Fibroblast of mammary gland (primary cell): ENCODE measurements around the gene SCYL3.
"Not testable (repeated sequence)": the region's sequence is repeated elsewhere in the genome, so short reads cannot be mapped to it uniquely, and the experiment has no call there.

Source experiments
- DNase-seq: peaks from one replicate; pipeline ENCODE4 v3.0.0-alpha.2; 2010; ENCODE audit warnings: low read depth
- H3K4me3 ChIP-seq: 2 replicates; pipeline ENCODE4 v1.5.1; 2011; ENCODE audit warnings: low read depth, mild to moderate bottlenecking, low read length, moderate library complexity; ENCODE audit not compliant: control insufficient read depth
- CTCF ChIP-seq: conservative IDR thresholded peaks from 2 replicates; pipeline ENCODE4 v1.5.1; 2011; ENCODE audit warnings: low read depth, low read length, inconsistent platforms; ENCODE audit not compliant: control insufficient read depth, insufficient read depth

SCYL3 gene

GRCh38 chr1:169869426-169869825 is 24.3 kb downstream of the SCYL3 start:
- TF ChIP-seq CTCF: no peak
- no peak for DNase-seq
- H3K4me3 ChIP-seq: no peak overlapping the region

- no peak overlapping the region for H3K4me3 ChIP-seq
- no peak for DNase-seq
- no peak for TF ChIP-seq CTCF
Measured at GRCh38 chr1:169868978-169869377, 24.7 kb downstream of the SCYL3 start.

GRCh38 chr1:169867012-169867675 is 26.6 kb downstream of the SCYL3 start:
- no peak for DNase-seq
- no peak overlapping the region for H3K4me3 ChIP-seq
- TF ChIP-seq CTCF: no peak

GRCh38 chr1:169866577-169866976 is 27.1 kb downstream of the SCYL3 start:
- no peak for DNase-seq
- no peak overlapping the region for H3K4me3 ChIP-seq
- no peak for TF ChIP-seq CTCF

- DNase-seq, H3K4me3 ChIP-seq: not testable (repeated sequence)
Measured at GRCh38 chr1:169864531-169864930, 29.2 kb downstream of the SCYL3 start.

- no peak for TF ChIP-seq CTCF
Measured at GRCh38 chr1:169860750-169861149, 32.9 kb downstream of the SCYL3 start.

GRCh38 chr1:169860187-169860586 is 33.5 kb downstream of the SCYL3 start:
- TF ChIP-seq CTCF: no peak
- H3K4me3 ChIP-seq: no peak overlapping the region
- no peak for DNase-seq

More at GRCh38 chr1:169860750-169861149, 32.9 kb downstream of the SCYL3 start:
- H3K4me3 ChIP-seq: no peak overlapping the region
- DNase-seq: no peak
